Tibial nerve (tissue), 4 donors: ENCODE measurements around the gene CTBP2. TPM values are rescaled to one million over a fixed set of nuclear protein-coding genes. Genes with fewer than 3 reads are reported as not detected.

Source experiments
- DNase-seq, 2 donors: peaks; one replicate each; pipeline ENCODE4 v3.0.0-alpha.2; 2019; ENCODE audit warnings: low spot score in 2 of 2
- H3K27ac ChIP-seq, 4 donors: fragments of 200-600 bp; sonication (generic) in 3 of 4; one replicate each; pipeline ENCODE4 v1.5.1; 2017 to 2019; ENCODE audit warnings: mild to moderate bottlenecking in 1 of 4
- H3K27me3 ChIP-seq, 2 donors: fragments of 200-600 bp; sonication (generic) in 1 of 2; one replicate each; pipeline versions ENCODE4 v1.5.1 to v1.6.0; 2017 to 2019
- H3K36me3 ChIP-seq, 3 donors: fragments of 200-600 bp; sonication (generic); one replicate each; pipeline ENCODE4 v1.5.1; 2018 to 2019
- H3K4me1 ChIP-seq, 4 donors: fragments of 200-600 bp; sonication (generic) in 3 of 4; one replicate each; pipeline ENCODE4 v1.5.1; 2017 to 2019
- H3K4me3 ChIP-seq, 4 donors: fragments of 200-600 bp; sonication (generic) in 3 of 4; one replicate each; pipeline ENCODE4 v1.5.1; 2017 to 2019; ENCODE audit warnings: mild to moderate bottlenecking in 1 of 4, moderate library complexity in 1 of 4
- H3K9me3 ChIP-seq, 4 donors: fragments of 200-600 bp; sonication (generic) in 3 of 4; one replicate each; pipeline ENCODE4 v1.5.1; 2017 to 2019
- CTCF ChIP-seq, 5 experiments: fragments of 200-600 bp in 3 of 5; fragments of 450-650 bp in 2 of 5; sonication (generic) in 3 of 5; IDR thresholded peaks; one replicate each; pipeline ENCODE4 v1.5.1; 2016 to 2019; ENCODE audit warnings: antibody characterized with exemption in 5 of 5, mild to moderate bottlenecking in 3 of 5, moderate library complexity in 2 of 5
- EP300 ChIP-seq, 2 donors: sonication (generic); formaldehyde crosslinking; IDR thresholded peaks; one replicate each; pipeline ENCODE4 v1.6.1; 2017; ENCODE audit warnings: antibody characterized with exemption in 2 of 2, mild to moderate bottlenecking in 1 of 2
- POLR2A ChIP-seq, 2 donors: fragments of 450-650 bp; IDR thresholded peaks; one replicate each; pipeline ENCODE4 v1.6.1; 2017; ENCODE audit warnings: antibody characterized with exemption in 2 of 2, mild to moderate bottlenecking in 2 of 2, moderate library complexity in 2 of 2
- WGBS, 2 donors: methylation state at CpG; one replicate each; pipeline ENCODE4 v1.1.5; 2018; 5-methylcytosine and 5-hydroxymethylcytosine counted together
- total RNA-seq, 4 donors: library from RNA; depleted of rRNA; stranded (reverse); fragments of >200 nt; gene quantifications; one replicate each; pipeline ENCODE4 v1.1.0, GENCODE V29; 2016

CTBP2 gene
- 10 to 100 TPM; 40.4 to 97.9 (median 62.3) TPM for total RNA-seq

GRCh38 chr10:125159932-125160855 is at the start of gene CTBP2:
Gene CTBP2 (minus strand): TSS chr10:125160563.
- TF ChIP-seq CTCF (IDR thresholded peaks at IDR 0.05) (no peak), POLR2A (IDR thresholded peaks at IDR 0.05) (no peak), EP300 (IDR thresholded peaks at IDR 0.05) (no peak)
- Histone ChIP-seq H3K4me1 (peaks cover 0 to 44% (median 24%) of the 10 kb centered on the region in 4 donors), H3K9me3 (no peaks in the 10 kb centered on the region), H3K27ac (peak within 1 kb of the TSS; percentile 85 to 96 (median 94)), H3K27me3 (no peaks in the 10 kb centered on the region), H3K4me3 (peak within 1 kb of the TSS; percentile 69 to 94 (median 84)), H3K36me3 (no peaks in the 10 kb centered on the region)
- peak in 1 of 2 donors; percentile 47 for DNase-seq
- 0% methylated on average over 46 to 51 of the region's 103 CpGs for WGBS, 2 donors

GRCh38 chr10:125209591-125210355 is 49.4 kb upstream of the CTBP2 start:
- H3K4me1 ChIP-seq = peaks cover 0 to 10% (median 2%) of the 10 kb centered on the region in 4 donors
- DNase-seq = no peak
- H3K9me3 ChIP-seq = no peaks in the 10 kb centered on the region
- WGBS, 2 donors = 35 to 39% methylated on average over 10 of the region's 10 CpGs
- H3K4me3 ChIP-seq = peak overlapping the region in 2 of 4 donors; percentile 6 to 22
- H3K36me3 ChIP-seq = no peaks in the 10 kb centered on the region
- no peak for TF ChIP-seq CTCF (IDR thresholded peaks at IDR 0.05)
- TF ChIP-seq POLR2A (IDR thresholded peaks at IDR 0.05) = no peak
- no peak for TF ChIP-seq EP300 (IDR thresholded peaks at IDR 0.05)
- H3K27ac ChIP-seq = peak overlapping the region in 1 of 4 donors; percentile 63
- no peaks in the 10 kb centered on the region for H3K27me3 ChIP-seq

GRCh38 chr10:125208854-125209565 is 48.6 kb upstream of the CTBP2 start:
- Histone ChIP-seq H3K4me3 (peak overlapping the region in 2 of 4 donors; percentile 6 to 22), H3K27me3 (no peaks in the 10 kb centered on the region), H3K4me1 (peaks cover 0 to 10% (median 2%) of the 10 kb centered on the region in 4 donors), H3K9me3 (no peaks in the 10 kb centered on the region), H3K27ac (peak overlapping the region in 1 of 4 donors; percentile 63), H3K36me3 (no peaks in the 10 kb centered on the region)
- TF ChIP-seq CTCF (IDR thresholded peaks at IDR 0.05) (no peak), POLR2A (IDR thresholded peaks at IDR 0.05) (no peak), EP300 (IDR thresholded peaks at IDR 0.05) (no peak)
- DNase-seq = no peak
- 74% methylated on average over 23 of the region's 23 CpGs for WGBS, 2 donors

- peaks cover 0 to 10% (median 2%) of the 10 kb centered on the region in 4 donors for H3K4me1 ChIP-seq
Observed at GRCh38 chr10:125206623-125207022, 46.3 kb upstream of the CTBP2 start.

GRCh38 chr10:125205431-125205830 is 45.1 kb upstream of the CTBP2 start:
- 90 to 100% methylated on average over 2 of the region's 2 CpGs for WGBS, 2 donors

More at GRCh38 chr10:125206623-125207022, 46.3 kb upstream of the CTBP2 start:
- H3K27ac ChIP-seq = no peak overlapping the region
- no peaks in the 10 kb centered on the region for H3K27me3 ChIP-seq
- no peak for DNase-seq
- H3K9me3 ChIP-seq = no peaks in the 10 kb centered on the region
- 88% methylated on average over 5 of the region's 5 CpGs for WGBS, 2 donors
- H3K36me3 ChIP-seq = no peaks in the 10 kb centered on the region
- TF ChIP-seq POLR2A (IDR thresholded peaks at IDR 0.05) = no peak
- no peak overlapping the region for H3K4me3 ChIP-seq

More at GRCh38 chr10:125205431-125205830, 45.1 kb upstream of the CTBP2 start:
- DNase-seq = no peak
- Histone ChIP-seq H3K4me3 (no peak overlapping the region), H3K9me3 (no peaks in the 10 kb centered on the region), H3K4me1 (peaks cover 0 to 10% (median 2%) of the 10 kb centered on the region in 4 donors), H3K27ac (no peak overlapping the region), H3K36me3 (no peaks in the 10 kb centered on the region), H3K27me3 (no peaks in the 10 kb centered on the region)
- TF ChIP-seq EP300 (IDR thresholded peaks at IDR 0.05) = no peak
- TF ChIP-seq POLR2A (IDR thresholded peaks at IDR 0.05) = no peak
- TF ChIP-seq CTCF (IDR thresholded peaks at IDR 0.05) = no peak
